Body of pancreas (tissue), 4 donors: ENCODE data around the gene PLEKHA8. TPM values are rescaled to one million over a fixed set of nuclear protein-coding genes. Genes with fewer than 3 reads are reported as not detected.

Experiments
- ATAC-seq: fragments of 150-250 bp; one replicate; pipeline ENCODE4 v1.9.1; 2016
- DNase-seq, 4 donors: peaks; one replicate each; pipeline ENCODE4 v3.0.0-alpha.2; 2019
- H3K27ac ChIP-seq, 4 donors: fragments of 200-600 bp; sonication (generic); 1 replicate in 3 of 4; 2 replicates in 1 of 4; pipeline versions ENCODE4 v1.5.1 to v1.6.1; 2016 to 2019; ENCODE audit warnings: mild to moderate bottlenecking in 1 of 4, mixed read lengths in 1 of 4, moderate library complexity in 1 of 4
- H3K27me3 ChIP-seq, 2 donors: fragments of 200-600 bp; sonication (generic); one replicate each; pipeline ENCODE4 v1.6.0; 2016; ENCODE audit warnings: mild to moderate bottlenecking in 1 of 2
- H3K36me3 ChIP-seq, 2 donors: fragments of 200-600 bp; sonication (generic); replicated peaks in 1 of 2; 2 replicates each; pipeline ENCODE4 v1.5.1; 2016; ENCODE audit warnings: low read depth in 2 of 2; ENCODE audit not compliant: insufficient read depth in 1 of 2
- H3K4me1 ChIP-seq: fragments of 200-600 bp; sonication (generic); one replicate; pipeline ENCODE4 v1.6.0; 2016
- H3K4me3 ChIP-seq, 2 donors: fragments of 200-600 bp; sonication (generic); 1 replicate in 1 of 2; 2 replicates in 1 of 2; pipeline ENCODE4 v1.5.1; 2016 to 2019
- H3K9me3 ChIP-seq, 3 donors: fragments of 200-600 bp; sonication (generic); 1 replicate in 2 of 3; 2 replicates in 1 of 3; pipeline ENCODE4 v1.5.1; 2016
- CTCF ChIP-seq, 7 experiments: fragments of 450-650 bp in 4 of 7; fragments of 200-600 bp in 3 of 7; sonication (generic) in 3 of 7; IDR thresholded peaks; one replicate each; pipeline ENCODE4 v1.5.1; 2016 to 2019; ENCODE audit warnings: antibody characterized with exemption in 7 of 7
- POLR2A ChIP-seq, 3 donors: fragments of 450-650 bp; IDR thresholded peaks; one replicate each; pipeline ENCODE4 v1.6.1; 2016; ENCODE audit warnings: antibody characterized with exemption in 3 of 3, mild to moderate bottlenecking in 2 of 3
- WGBS, 2 donors: methylation state at CpG; one replicate each; pipeline ENCODE4 v1.1.5; 2017; 5-methylcytosine and 5-hydroxymethylcytosine counted together
- intact Hi-C: fragments of 100-400 bp; cut with DNase I; formaldehyde crosslinking; loops from one replicate; pipeline ENCODE4 v1.15.1; 2023
- total RNA-seq, 2 donors: library from RNA; depleted of rRNA; stranded (reverse); fragments of >200 nt; gene quantifications; one replicate each; pipeline ENCODE4 v1.1.0, GENCODE V29; 2016

Gene PLEKHA8
- total RNA-seq, 2 donors from 2014 or later, result 6.7 to 8.2 TPM

GRCh38 chr7:30136743-30137485 is 108.7 kb downstream of the PLEKHA8 start:
- ATAC-seq, result no peak
- H3K36me3 ChIP-seq, result no peaks in the 10 kb centered on the region
- no peak for DNase-seq
- TF ChIP-seq POLR2A (IDR thresholded peaks at IDR 0.05), result no peak
- TF ChIP-seq CTCF (IDR thresholded peaks at IDR 0.05), result no peak
- no peaks in the 10 kb centered on the region for H3K9me3 ChIP-seq
- no peak overlapping the region for H3K4me3 ChIP-seq
- H3K4me1 ChIP-seq, result peaks cover 8% of the 10 kb centered on the region
- intact Hi-C loops, result no loop called here
- 89% methylated on average over 7 of the region's 7 CpGs for WGBS, 2 donors
- H3K27ac ChIP-seq, result no peak overlapping the region
- H3K27me3 ChIP-seq, result no peaks in the 10 kb centered on the region

GRCh38 chr7:30139836-30140384 is 111.7 kb downstream of the PLEKHA8 start:
- no peak overlapping the region for H3K27ac ChIP-seq
- H3K9me3 ChIP-seq, result no peaks in the 10 kb centered on the region
- H3K27me3 ChIP-seq, result no peaks in the 10 kb centered on the region
- peaks cover 17% of the 10 kb centered on the region for H3K4me1 ChIP-seq
- no peak for DNase-seq
- 63 to 82% methylated on average over 4 of the region's 4 CpGs for WGBS, 2 donors
- ATAC-seq, result no peak
- intact Hi-C loops, result no loop called here
- no peaks in the 10 kb centered on the region for H3K36me3 ChIP-seq
- H3K4me3 ChIP-seq, result no peak overlapping the region
- TF ChIP-seq POLR2A (IDR thresholded peaks at IDR 0.05) (no peak), CTCF (IDR thresholded peaks at IDR 0.05) (no peak)

- Histone ChIP-seq H3K36me3 (no peaks in the 10 kb centered on the region), H3K27ac (no peak overlapping the region), H3K4me1 (peaks cover 17% of the 10 kb centered on the region), H3K4me3 (no peak overlapping the region), H3K9me3 (no peaks in the 10 kb centered on the region), H3K27me3 (no peaks in the 10 kb centered on the region)
- no peak for DNase-seq
- TF ChIP-seq POLR2A (IDR thresholded peaks at IDR 0.05) (no peak), CTCF (IDR thresholded peaks at IDR 0.05) (no peak)
- WGBS, 2 donors, result 98 to 99% methylated on average over 3 of the region's 3 CpGs
- intact Hi-C loops, result no loop called here
- ATAC-seq, result no peak
Observed at GRCh38 chr7:30140456-30140855, 112.2 kb downstream of the PLEKHA8 start.

- no peaks in the 10 kb centered on the region for H3K36me3 ChIP-seq
- H3K27ac ChIP-seq, result peak overlapping the region; percentile 45 to 71 (median 68)
- peaks cover 9% of the 10 kb centered on the region for H3K4me1 ChIP-seq
- 65 to 71% methylated on average over 9 of the region's 9 CpGs for WGBS, 2 donors
- ATAC-seq (peak; percentile 79), DNase-seq (peak; percentile 33 to 61 (median 57))
- no peaks in the 10 kb centered on the region for H3K9me3 ChIP-seq
- TF ChIP-seq POLR2A (IDR thresholded peaks at IDR 0.05) (peak in 2 of 3 donors; percentile 26 to 42), CTCF (IDR thresholded peaks at IDR 0.05) (no peak)
- no peaks in the 10 kb centered on the region for H3K27me3 ChIP-seq
- intact Hi-C loops, result no loop called here
- H3K4me3 ChIP-seq, result no peak overlapping the region
Observed at GRCh38 chr7:30142710-30143109, 114.5 kb downstream of the PLEKHA8 start.
